Measurements from ENCODE around the gene SASH1.
"Not testable (repeated sequence)": the region's sequence is repeated elsewhere in the genome, so short reads cannot be mapped to it uniquely, and the experiment has no call there.

The SASH1 gene

DNA sequence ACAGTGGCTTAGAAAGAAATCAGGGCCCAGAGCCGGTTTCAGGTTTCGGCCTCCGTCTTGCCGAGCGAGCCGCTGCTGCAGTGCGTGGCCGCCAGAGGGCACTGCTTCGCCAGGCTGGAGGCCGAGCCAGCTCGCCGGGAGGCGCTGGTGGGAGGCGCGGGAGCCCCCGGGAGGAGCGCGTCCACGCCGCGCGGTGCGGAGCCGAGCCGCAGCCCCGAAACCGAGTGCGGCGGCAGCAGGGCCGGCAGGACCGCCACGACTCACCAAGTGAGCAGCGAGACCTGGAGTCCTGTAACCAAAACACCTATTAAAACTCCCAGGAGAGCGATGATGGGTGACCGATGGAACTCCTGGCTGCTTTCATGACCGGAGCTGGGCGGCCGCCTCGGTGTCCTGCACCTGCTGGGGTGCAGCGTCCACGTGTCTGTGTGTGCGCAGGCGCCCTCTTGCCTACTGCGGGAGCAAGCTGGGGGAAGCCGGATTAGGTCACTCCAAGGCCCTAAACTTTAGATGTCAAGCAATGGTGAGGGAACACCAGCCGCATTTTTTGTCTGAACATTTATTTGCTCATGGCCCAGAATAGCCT is 217.3 kb downstream of the SASH1 start:
- DNase-seq = peak; percentile 68

DNA sequence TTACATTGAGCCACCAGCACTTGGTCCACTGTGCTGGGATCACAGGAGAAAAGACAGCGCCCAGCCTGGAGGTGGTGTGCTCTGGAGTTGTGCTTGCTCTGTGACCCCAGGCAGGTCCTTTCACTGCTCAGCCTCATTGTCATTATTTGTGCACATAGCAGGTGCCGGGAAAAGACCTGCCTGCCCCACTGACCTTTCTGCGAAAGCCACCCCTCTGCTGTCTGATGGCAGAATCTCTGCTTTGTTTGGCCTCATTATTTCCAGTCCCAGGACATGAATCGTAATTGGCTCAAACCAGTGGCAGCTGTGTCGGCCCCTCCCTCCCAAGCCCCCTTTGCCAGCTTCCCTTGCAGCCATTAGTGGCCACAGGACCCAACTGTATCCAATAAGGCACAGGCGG is 219.0 kb downstream of the SASH1 start:
- DNase-seq = no peak

DNA sequence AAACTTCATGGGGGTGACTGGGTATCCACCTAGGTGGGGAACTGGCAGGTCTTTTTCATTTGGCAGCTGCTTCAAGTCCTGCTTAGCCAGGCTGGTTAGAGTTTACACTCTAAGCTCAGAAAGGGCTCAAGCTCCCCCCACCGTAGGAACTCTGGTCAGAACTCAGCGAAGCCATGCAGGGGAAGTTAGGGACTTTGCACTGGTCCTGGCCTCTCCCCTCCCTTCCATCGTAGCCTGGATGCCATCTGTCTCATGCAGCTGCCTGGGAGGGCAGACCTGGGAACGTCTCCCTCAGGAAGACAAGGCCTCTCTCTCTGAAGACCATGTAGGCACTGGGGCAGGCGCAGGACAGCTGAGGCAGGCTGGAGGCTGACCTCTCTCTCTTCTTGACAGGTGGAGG is 220.4 kb downstream of the SASH1 start:
- no peak for DNase-seq

DNA sequence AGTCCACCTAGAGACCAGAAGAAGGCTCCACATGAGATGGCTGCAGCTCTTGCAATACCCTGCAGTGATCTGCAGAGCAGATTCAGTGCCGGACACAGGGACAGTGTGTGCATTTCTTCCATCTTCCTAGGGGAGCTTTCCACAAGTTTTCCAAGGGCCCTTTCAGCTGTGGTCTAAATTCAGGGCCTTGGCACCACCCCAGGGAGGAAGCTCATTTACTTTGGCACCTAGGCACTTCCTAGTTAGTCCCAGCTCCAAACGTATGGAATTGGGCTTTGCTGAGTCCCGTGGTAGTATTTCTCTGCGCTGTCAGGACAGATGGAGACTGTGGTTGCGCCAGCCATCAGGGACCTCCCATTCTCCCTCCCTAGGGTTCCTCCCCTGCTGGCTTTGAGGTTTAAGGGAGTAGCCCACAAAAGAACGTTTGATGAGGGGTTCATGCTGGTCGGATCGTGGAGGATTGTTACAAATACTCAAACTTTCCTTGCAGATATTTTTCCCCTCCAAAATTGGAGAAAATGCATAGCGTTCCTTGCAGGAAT is 221.9 kb downstream of the SASH1 start:
- no peak for DNase-seq

DNA sequence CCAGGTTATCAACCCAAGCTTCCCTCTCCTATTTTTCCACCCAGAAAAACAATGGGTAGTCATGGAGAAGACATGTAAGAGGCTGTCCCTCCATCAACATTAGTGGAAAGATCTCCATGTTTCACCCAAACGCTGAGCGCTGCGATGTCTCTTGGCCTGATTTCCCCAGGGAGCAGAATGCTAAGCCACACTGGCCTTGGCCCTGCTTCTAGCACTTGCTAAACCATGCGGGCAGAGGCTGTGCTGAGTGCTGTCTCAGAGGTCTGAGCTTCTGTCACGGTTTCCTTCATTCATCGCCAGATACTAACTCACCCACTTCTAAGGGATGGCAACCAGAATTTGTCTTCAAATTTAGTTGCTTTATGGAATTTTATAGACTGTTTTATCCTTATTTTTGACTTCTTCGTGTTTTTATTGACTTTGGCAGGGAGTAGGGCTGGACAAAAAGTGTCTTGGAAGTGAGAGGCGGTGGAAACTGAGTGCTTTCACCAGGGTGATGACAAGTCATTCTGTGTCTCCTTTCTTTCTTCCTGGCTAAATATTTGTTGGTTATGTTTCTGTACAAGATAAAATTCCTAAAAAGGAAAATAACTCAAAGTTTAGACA is 222.8 kb downstream of the SASH1 start:
- DNase-seq = no peak

GRCh38 chr6:148565930-148566663 is 223.5 kb downstream of the SASH1 start:
- peak; percentile 58 for DNase-seq

DNA sequence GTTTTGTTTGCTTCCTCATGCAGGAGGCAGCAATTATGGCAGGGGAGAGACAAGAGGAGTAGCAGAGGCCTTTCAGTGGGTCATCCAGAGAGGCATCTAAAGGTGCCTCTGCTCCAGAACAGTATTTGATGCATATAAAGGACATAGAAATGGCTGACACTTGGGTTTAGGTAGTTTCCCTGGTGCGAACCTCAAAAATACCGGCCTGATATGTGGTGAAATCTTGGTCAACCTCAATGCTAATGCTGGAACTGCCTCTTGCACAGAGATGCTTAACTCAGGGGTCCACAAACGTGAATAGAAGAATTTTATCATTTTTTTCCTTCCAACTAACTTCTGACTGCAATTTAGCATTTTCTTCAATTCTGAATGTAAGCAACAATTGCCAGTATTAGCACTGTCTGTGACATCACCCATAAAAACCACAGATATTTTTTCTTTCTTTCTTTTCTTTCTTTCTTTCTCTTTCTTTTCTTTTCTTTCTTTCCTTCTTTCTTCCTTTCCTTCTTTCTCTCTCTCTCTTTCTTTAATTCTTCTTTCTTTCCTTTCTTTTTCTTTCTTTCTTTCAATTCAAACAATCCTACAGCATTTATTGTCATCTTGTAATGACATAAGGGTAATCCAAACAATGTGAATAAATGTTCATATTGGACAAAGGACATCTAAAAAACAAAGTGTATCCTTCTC is 224.2 kb downstream of the SASH1 start:
- DNase-seq = no peak

GRCh38 chr6:148570456-148570855 is 227.8 kb downstream of the SASH1 start:
- no peak for DNase-seq

DNA sequence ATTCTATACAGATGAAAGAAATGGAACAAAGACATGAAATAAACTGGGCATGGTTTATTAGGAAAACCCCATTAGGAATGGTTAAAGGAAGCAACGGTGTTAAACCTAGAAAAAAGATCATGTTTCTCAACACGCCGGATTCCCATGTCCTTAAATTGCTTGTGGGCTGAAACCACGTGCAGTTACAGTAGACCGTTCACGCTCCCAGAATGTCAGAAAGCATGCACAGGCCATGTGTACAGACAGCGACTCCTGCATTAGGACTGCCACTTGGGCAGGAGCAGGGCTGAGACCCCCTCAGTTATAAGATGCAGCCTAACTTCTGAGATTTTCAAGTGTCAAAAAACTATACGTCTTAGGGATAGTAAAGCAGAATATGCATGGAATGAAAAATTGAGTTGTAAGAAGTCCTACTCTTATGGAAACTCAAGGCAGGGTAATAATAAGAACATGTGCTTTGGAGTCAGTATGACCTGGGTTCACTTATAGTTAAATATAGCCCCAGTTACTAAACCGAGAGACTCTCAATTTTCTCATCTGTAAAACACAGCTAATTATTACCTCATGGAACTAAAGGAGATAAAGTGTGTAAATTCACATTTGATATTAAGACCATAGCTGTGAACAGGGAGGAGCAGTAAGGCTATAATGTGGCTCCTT is 230.2 kb downstream of the SASH1 start:
- no peak for DNase-seq

DNA sequence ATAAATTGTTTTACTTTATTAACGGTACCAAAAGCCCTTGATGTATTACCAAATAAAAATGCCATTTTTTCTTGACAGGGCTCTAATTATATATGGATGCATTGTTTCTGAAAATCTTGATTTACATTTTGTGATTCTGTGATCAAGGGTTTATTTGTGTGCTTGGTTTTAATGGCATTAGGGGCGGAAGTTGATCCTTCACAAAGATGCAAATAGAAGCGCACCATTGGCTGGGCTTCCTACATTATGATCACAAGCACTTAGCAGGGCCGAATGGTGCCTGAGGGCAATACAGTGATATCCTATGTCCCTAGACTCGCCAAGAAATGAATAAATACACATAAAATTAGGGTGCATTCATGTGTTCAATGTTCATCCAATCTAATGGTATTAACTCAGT is 231.3 kb downstream of the SASH1 start:
- no peak for DNase-seq

GRCh38 chr6:148577687-148578488 is 235.2 kb downstream of the SASH1 start:
- peak; percentile 86 for DNase-seq

DNA sequence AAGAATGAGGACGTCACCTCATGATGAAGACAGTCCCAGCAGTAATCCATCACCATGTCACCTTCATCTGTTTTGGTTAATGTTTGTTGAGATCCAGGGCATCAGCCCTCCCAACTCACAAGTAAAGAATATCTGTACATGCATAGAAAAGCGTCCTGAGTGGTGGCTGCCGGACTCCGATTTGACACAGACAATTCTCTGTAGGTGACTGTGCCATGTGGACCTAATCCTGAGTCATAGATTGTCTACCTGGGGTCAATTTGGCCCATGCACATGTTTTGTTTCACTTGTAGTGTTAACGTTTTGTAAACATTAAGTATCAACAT is 235.8 kb downstream of the SASH1 start:
- DNase-seq = no peak

- no peak for DNase-seq
These were observed 236.4 kb downstream of the SASH1 start for GRCh38 chr6:148578837-148579565.

GRCh38 chr6:148580442-148580841 is 237.8 kb downstream of the SASH1 start:
- no peak for DNase-seq

GRCh38 chr6:148583631-148584030 is 241.0 kb downstream of the SASH1 start:
- DNase-seq = no peak

GRCh38 chr6:148585641-148586040 is 243.0 kb downstream of the SASH1 start:
- DNase-seq = not testable (repeated sequence)

- no peak for DNase-seq
These were observed 248.2 kb downstream of the SASH1 start for GRCh38 chr6:148590883-148591282.

GRCh38 chr6:148591656-148592055 is 249.0 kb downstream of the SASH1 start:
- peak; percentile 16 for DNase-seq

- DNase-seq = peak; percentile 27
These were observed 250.6 kb downstream of the SASH1 start for GRCh38 chr6:148593130-148593812.

DNA sequence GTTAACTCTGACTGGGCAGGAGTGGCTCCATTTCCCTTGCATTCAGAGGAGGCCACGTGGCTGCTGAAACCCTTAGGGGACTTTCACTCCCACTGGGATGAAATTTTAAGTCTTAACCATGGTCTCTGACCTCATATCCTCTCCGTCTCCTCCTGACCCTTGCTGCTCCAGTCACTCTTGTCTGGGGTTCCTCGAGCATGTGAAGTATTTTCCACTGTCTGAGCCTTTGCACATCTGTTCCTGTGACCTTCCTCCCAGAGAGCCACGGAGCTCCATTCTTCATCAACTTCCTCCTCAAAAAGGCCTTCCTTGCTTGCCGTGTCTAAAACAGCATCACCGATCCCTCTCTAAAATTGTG is 251.2 kb downstream of the SASH1 start:
- DNase-seq = no peak

- no peak for DNase-seq
These were observed 252.9 kb downstream of the SASH1 start for GRCh38 chr6:148595550-148595949.
